Eye (tissue), 1 donor: ENCODE measurements around the gene ARHGAP32.
"Not testable (repeated sequence)": the region's sequence is repeated elsewhere in the genome, so short reads cannot be mapped to it uniquely, and the experiment has no call there.

Experiments
- DNase-seq: peaks from one replicate; pipeline ENCODE4 v3.0.0-alpha.2; 2015

Gene ARHGAP32

GRCh38 chr11:129195682-129196081 lies 3.6 kb upstream of the ARHGAP32 start:
- no peak for DNase-seq

DNA sequence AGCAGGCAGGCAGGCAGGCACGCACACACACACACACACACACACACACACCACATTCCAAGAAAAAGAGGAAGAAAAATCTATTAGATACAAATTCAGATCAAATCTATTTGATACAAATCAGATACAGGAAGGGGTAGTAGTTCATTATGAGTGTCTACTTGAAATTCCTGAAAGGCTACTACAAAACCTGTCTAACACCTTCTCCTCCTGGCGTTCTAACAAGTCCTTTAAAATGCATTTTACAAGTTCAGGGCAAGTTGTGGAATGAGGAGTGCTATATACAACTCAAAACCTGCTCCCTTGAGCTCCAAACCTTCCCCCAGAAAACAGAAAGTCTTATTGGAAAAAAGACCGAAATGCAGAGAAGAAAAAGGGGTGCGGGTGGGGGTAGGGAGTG lies 476 bp downstream of the ARHGAP32 start:
- DNase-seq = peak; percentile 20

DNA sequence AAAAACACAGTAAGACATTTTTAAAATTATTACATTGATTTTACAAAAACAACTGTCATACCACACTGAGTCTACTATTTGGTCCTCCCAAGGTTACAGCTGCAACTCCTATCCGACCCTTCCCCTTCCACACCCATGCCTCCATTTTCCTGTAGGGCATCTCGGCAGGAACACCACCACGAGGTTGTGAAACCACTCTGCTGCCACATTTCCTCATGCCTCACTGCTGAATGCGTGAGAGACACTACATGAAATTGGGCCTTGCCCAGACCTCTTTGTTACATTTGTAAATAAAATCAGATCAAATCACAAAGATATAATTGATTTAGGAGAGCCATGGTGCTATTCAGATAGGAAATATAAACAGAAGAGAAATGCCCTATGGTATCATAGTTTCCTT lies 2.0 kb downstream of the ARHGAP32 start:
- DNase-seq = no peak

DNA sequence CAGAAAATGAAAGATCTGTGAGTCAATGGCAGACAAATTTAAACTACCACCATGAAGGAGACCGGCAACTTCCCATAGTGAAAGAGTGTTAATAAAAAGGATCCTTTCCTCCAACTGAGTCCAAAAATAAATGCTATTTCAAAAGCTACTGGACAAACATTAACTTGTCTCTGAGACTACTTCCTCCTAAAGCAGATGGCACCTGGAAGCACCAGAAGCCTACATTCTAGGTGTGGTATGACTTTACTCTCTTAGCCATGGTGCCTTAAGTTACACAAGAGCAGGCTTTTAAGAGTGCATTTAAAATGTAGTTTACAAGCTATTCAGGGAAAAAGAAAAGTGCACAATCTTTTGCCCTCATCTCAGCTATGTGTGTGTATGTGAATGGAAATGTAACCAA lies 2.5 kb downstream of the ARHGAP32 start:
- no peak for DNase-seq

DNA sequence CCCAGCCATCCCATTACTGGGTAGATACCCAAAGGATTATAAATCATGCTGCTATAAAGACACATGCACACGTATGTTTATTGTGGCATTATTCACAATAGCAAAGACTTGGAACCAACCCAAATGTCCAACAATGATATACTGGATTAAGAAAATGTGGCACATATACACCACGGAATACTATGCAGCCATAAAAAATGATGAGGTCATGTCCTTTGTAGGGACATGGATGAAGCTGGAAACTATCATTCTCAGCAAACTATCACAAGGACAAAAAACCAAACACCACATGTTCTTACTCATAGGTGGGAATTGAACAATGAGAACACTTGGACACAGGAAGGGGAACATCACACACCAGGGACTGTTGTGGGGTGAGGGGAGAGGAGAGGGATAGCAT lies 7.0 kb downstream of the ARHGAP32 start:
- not testable (repeated sequence) for DNase-seq

GRCh38 chr11:129184581-129184980 lies 7.5 kb downstream of the ARHGAP32 start:
- DNase-seq = no peak

- no peak for DNase-seq
Observed at GRCh38 chr11:129167315-129167714, 24.8 kb downstream of the ARHGAP32 start.

- no peak for DNase-seq
Observed at GRCh38 chr11:129163714-129164164, 28.4 kb downstream of the ARHGAP32 start.

DNA sequence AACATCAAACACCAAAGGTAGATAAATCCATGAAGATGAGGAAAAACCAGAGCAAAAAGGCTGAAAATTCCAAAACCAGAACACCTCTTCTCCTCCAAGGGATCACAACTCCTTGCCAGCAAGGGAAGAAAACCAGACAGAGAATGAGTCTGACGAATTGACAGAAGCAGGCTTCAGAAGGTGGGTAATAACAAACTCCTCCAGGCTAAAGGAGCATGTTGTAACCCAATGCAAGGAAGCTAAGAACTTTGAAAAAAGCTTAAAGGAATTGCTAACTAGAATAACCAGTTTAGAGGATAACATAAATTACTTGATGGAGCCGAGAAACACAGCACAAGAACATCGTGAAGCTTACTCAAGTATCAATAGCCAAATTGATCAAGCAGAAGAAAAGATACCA lies 35.0 kb downstream of the ARHGAP32 start:
- DNase-seq = not testable (repeated sequence)

- no peak for DNase-seq
Observed at GRCh38 chr11:129155745-129156144, 36.4 kb downstream of the ARHGAP32 start.

- DNase-seq = no peak
Observed at GRCh38 chr11:129148487-129148886, 43.6 kb downstream of the ARHGAP32 start.

GRCh38 chr11:129146191-129146590 lies 45.9 kb downstream of the ARHGAP32 start:
- no peak for DNase-seq

- DNase-seq = no peak
Observed at GRCh38 chr11:129145276-129145675, 46.8 kb downstream of the ARHGAP32 start.

- DNase-seq = no peak
Observed at GRCh38 chr11:129144256-129144655, 47.9 kb downstream of the ARHGAP32 start.

DNA sequence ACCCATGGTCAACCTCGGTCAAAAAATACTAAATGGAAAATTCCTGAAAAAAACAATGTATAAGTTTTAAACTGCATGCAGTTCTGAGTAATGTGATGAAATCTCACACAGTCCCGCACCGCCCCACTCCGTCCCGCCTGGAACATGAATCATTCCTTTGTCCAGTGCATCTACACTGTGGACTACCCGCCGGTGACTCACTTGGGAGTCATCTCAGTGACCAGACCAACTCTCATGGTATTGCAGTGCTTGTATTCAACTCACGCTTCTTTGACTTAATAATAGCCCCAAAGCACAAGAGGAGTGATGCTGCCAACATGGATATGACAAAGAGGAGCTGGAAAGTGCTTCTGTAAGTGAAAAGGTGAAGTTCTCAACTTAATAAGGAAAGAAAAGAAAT lies 48.8 kb downstream of the ARHGAP32 start:
- peak; percentile 17 for DNase-seq

DNA sequence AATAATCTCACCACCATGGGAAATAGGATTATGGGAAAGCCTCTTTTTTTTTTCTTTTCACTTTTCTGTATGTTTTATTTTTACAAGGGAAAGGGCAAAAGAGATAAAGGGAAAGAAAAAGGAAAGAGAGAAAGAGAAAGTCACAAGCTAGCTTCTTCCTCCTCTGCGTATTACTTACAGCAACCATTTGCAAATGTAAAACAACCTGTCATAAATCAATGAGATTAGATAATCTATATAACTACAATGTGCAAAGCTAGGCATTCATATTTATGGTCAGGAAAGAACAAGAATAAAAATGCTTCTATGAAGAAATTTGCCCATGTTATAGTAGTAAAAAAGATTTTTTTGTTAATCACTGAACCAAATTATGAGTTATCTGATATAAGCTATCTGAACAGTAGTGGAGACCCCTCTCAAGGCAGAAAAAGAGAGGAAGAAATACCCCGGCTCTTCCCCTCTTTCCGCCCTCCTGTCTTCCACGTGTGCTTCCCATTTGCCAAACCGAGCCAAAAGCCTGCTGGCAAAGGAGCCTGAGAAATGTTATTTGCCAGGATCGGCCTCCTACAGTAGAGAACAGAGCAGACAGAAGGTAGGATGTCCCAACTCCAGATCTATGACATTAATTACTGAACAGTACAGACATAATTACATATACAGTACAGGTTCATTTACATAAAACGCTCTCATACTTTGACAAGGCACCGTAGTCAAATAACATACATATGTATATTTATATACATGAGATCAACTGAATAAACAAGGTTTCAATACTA lies 50.2 kb downstream of the ARHGAP32 start:
- DNase-seq = no peak

- no peak for DNase-seq
Observed at GRCh38 chr11:129131316-129131715, 60.8 kb downstream of the ARHGAP32 start.

DNA sequence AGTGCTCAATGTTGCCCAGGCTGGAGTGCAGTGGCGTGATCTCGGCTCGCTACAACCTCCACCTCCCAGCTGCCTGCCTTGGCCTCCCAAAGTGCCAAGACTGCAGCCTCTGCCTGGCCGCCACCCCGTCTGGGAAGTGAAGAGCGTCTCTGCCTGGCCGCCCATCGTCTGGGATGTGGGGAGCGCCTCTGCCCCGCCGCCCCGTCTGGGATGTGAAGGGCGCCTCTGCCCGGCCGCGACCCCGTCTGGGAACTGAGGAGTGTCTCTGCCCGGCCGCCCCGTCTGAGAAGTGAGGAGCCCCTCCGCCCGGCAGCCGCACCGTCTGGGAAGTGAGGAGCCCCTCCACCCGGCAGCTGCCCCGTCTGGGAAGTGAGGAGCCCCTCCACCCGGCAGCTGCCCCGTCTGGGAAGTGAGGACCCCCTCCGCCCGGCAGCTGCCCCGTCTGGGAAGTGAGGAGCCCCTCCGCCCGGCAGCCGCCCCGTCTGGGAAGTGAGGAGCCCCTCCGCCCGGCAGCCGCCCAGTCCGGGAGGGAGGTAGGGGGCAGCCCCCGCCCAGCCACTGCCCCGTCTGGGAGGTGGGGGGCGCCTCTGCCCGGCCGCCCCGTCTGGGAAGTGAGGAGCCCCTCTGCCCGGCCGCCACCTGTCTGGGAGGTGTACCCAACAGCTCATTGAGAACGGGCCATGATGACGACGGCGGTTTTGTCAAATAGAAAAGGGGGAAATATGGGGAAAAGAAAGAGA lies 63.1 kb downstream of the ARHGAP32 start:
- not testable (repeated sequence) for DNase-seq

DNA sequence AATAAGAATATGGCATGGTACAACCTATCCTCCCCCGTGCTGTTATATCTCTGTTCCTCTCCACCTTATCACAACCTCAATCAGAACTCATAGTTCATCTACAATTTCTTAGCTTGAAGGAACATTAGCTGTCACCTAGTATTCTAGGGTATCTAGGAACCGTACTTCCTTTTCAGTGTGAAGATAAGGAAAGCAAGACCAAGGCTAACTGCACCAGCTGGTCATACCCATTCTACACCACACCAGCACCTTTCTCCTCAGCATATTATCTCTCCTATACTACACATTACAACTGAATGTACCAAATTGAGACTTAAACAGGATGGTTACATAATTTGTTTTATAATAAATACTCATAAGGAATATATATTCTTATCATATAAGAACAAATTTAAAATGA lies 73.1 kb downstream of the ARHGAP32 start:
- DNase-seq = no peak

DNA sequence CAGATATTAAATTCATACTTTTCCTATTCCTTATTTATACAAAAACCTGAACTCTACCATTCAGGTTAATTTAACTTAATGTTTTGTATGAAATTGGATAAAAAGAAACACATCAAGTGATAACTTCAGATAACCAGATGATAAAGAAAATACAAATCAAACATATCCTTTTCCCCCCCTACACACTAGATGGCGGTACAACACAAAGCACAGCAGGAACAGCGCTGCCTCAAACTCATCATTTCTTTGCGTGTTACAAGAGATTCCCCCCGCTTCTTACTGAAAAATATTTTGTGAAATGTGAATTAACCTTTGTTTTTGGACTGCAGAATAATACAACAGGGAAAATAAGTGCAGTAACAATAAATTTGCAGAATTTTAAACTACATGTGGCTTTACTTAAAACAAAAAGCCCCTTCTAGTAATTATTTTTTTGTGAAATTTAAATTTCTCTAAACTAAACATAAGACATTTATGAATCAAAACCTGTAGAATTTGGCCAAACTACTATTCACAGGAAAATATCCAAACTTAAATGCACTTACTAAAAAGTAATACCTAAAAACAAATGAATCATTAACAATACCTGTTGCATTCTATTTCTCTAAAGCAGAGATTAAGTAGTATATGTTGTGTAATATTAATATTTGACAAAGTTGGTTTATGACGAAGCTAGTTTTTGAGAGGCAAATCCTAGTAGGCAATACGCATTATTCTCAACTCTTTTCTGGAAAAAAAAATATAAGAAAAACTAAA lies 74.4 kb downstream of the ARHGAP32 start:
- peak; percentile 89 for DNase-seq

- no peak for DNase-seq
Observed at GRCh38 chr11:129115652-129116586, 76.2 kb downstream of the ARHGAP32 start.

- no peak for DNase-seq
Observed at GRCh38 chr11:129109701-129110100, 82.4 kb downstream of the ARHGAP32 start.
